Activated B cell treated with CpG ODN at 0.5 μM for 24 hours (primary cell): ENCODE results near the gene PHYH. TPM values are rescaled to one million over a fixed set of nuclear protein-coding genes. Genes with fewer than 3 reads are reported as not detected.

ENCODE experiments used
- ATAC-seq: fragments of 200-7000 bp; cut with Tn5 transposase; one replicate; pipeline ENCODE4 v1.10.0; 2021; ENCODE audit warnings: low read depth, mild to moderate bottlenecking, moderate library complexity
- CTCF ChIA-PET: fragments of 350-600 bp; sonication (Branson Sonifier 250); formaldehyde crosslinking; loops from one replicate; lab custom pipeline; 2021; ENCODE audit warnings: antibody characterized with exemption; lab: Charles Lee
- POLR2A ChIA-PET: fragments of 350-600 bp; sonication (Branson Sonifier 250); formaldehyde crosslinking; loops from one replicate; lab custom pipeline; 2021; ENCODE audit warnings: antibody characterized with exemption; lab: Charles Lee
- DNase-seq: peaks from one replicate; pipeline ENCODE4 v3.0.0; 2022
- H3K27ac Mint-ChIP-seq: one replicate; pipeline ENCODE4 v1.8.0; 2020; ENCODE audit warnings: mixed read lengths
- H3K27me3 Mint-ChIP-seq: one replicate; pipeline ENCODE4 v1.8.0; 2021; ENCODE audit warnings: mixed read lengths
- H3K36me3 Mint-ChIP-seq: one replicate; pipeline ENCODE4 v1.8.0; 2021; ENCODE audit warnings: low read depth, mixed read lengths
- H3K4me1 Mint-ChIP-seq: one replicate; pipeline ENCODE4 v1.8.0; 2021; ENCODE audit warnings: mixed read lengths
- H3K4me3 Mint-ChIP-seq: one replicate; pipeline ENCODE4 v1.8.0; 2020; ENCODE audit warnings: mild to moderate bottlenecking, mixed read lengths
- H3K9me3 Mint-ChIP-seq: one replicate; pipeline ENCODE4 v1.8.0; 2020; ENCODE audit warnings: mixed read lengths
- intact Hi-C: fragments of 100-400 bp; cut with micrococcal nuclease; formaldehyde crosslinking; loops from one replicate; pipeline ENCODE4 v1.15.1; 2024
- total RNA-seq: library from RNA; stranded (reverse); gene quantifications from 2 replicates; pipeline ENCODE4 v1.2.3, GENCODE V29; 2022
- TF ChIP-seq, protein P1 (sequence below): fragments of 200-600 bp; IDR thresholded peaks from one replicate; pipeline ENCODE4 v1.8.0; 2022; ENCODE audit warnings: antibody characterized with exemption, mild to moderate bottlenecking

Gene PHYH
- total RNA-seq, 1 donor from 2014 or later: 10.4 TPM

DNA sequence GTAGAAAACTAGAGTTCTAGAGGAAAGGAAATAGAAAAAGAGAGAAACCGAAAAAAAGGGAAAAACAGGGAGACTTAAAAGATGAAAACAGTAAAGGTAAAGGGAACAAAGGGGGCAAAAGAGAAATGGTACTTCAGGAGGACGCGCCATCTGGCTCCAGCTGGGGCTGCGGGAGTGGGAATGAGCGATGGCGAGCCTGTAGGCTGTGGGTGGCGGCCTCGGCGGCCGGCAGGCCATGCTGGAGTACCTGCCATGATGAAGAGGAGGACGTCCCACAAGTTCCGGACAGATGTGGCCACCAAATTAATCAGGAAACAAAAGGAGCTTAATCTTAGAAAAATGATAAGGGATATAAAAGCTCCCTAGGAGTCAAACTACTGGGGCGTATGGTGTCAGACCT, 21.7 kb upstream of the PHYH start:
- TF ChIP-seq, protein P1, sequence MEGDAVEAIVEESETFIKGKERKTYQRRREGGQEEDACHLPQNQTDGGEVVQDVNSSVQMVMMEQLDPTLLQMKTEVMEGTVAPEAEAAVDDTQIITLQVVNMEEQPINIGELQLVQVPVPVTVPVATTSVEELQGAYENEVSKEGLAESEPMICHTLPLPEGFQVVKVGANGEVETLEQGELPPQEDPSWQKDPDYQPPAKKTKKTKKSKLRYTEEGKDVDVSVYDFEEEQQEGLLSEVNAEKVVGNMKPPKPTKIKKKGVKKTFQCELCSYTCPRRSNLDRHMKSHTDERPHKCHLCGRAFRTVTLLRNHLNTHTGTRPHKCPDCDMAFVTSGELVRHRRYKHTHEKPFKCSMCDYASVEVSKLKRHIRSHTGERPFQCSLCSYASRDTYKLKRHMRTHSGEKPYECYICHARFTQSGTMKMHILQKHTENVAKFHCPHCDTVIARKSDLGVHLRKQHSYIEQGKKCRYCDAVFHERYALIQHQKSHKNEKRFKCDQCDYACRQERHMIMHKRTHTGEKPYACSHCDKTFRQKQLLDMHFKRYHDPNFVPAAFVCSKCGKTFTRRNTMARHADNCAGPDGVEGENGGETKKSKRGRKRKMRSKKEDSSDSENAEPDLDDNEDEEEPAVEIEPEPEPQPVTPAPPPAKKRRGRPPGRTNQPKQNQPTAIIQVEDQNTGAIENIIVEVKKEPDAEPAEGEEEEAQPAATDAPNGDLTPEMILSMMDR: no peak
- no peak overlapping the region for H3K27ac Mint-ChIP-seq
- H3K4me1 Mint-ChIP-seq: no peaks in the 10 kb centered on the region
- ATAC-seq: no peak
- intact Hi-C loops: no loop called here
- no peak for DNase-seq
- CTCF ChIA-PET: no interaction called here
- no peak overlapping the region for H3K4me3 Mint-ChIP-seq
- H3K9me3 Mint-ChIP-seq: no peaks in the 10 kb centered on the region
- peaks cover 63% of the 10 kb centered on the region for H3K36me3 Mint-ChIP-seq
- no peaks in the 10 kb centered on the region for H3K27me3 Mint-ChIP-seq
- POLR2A ChIA-PET: no interaction called here

DNA sequence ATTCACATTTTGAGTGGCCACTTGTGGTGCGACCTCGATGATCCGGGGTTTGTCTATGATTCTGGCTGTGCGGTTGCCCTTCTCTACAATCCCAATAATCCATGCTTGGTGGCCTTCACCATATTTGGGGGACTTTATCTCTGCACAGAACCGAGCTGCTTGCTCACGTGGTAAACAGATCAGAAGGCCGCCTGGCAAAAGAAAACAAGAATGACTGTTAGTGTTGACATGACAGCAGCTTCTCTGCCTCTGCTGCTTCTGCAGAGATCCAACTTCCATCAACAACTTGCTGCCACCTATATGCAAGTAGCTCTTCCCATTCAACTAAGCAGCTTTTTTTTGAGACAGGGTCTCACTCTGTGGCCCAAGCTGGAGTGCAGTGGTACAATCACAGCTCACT, 19.3 kb upstream of the PHYH start:
- Mint-ChIP-seq H3K9me3 (no peaks in the 10 kb centered on the region), H3K27ac (no peak overlapping the region), H3K27me3 (no peaks in the 10 kb centered on the region), H3K36me3 (peaks cover 43% of the 10 kb centered on the region), H3K4me3 (no peak overlapping the region), H3K4me1 (no peaks in the 10 kb centered on the region)
- DNase-seq (no peak), ATAC-seq (no peak)
- intact Hi-C loops: no loop called here
- CTCF ChIA-PET: no interaction called here
- TF ChIP-seq, protein P1: no peak
- POLR2A ChIA-PET: no interaction called here

DNA sequence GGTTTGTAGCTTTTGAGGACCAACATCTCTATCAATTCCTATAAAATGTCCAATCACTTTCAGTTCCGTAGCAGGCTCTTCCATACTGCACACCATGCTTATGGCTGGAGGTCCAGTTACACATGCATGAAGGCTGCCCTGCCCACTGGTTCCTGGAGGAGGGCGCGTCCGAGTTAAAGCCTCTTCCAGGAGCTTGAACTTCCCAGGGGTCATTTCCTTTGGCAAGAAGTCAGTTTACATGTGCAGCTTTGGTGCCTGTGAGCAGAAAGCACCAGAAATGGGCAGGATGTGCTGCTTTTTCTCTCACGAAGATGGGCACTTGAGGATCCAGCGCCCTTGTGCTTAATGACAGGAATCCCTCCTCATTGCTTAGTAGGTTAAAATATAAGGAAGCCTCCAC, 17.6 kb upstream of the PHYH start:
- intact Hi-C loops: no loop called here
- Mint-ChIP-seq H3K27ac (no peak overlapping the region), H3K4me3 (no peak overlapping the region), H3K9me3 (no peaks in the 10 kb centered on the region), H3K27me3 (no peaks in the 10 kb centered on the region), H3K36me3 (peaks cover 29% of the 10 kb centered on the region), H3K4me1 (no peaks in the 10 kb centered on the region)
- TF ChIP-seq, protein P1: no peak
- ATAC-seq (no peak), DNase-seq (no peak)
- POLR2A ChIA-PET: interaction anchor here (0.7 kb wide), 2 partner anchors 14 to 45 kb away, joined by 5 to 10 read pairs; no protein-coding TSS in a partner anchor
- CTCF ChIA-PET: no interaction called here

DNA sequence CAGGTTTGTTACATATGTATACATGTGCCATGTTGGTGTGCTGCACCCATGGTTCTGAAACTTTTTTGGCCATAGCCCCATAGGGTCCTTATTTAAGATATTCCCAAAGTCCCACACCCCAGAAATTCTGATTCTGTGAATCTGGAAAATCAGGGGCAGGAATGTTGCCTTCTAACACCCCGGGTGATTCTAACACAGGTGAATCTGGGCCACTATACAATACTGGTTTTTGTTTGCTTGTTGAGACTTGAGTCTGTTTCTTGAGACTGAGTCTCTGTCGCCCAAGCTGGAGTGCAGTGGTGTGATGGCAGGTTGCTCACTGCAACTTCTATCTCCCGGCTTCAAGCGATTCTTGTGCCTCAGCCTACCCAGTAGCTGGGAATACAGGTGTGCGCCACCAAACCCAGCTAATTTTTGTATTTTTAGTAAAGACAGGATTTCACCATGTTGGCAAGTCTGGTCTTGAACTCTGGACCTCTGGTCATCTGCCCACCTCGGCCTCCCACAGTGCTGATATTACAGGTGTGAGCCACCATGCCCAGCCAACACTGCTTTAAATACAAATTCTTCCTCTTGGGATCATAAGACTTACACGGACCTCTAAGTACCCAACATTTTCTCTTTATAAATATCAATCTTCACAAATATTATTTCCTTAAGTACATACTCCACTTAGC, 16.9 kb upstream of the PHYH start:
- CTCF ChIA-PET: no interaction called here
- H3K27me3 Mint-ChIP-seq: no peaks in the 10 kb centered on the region

DNA sequence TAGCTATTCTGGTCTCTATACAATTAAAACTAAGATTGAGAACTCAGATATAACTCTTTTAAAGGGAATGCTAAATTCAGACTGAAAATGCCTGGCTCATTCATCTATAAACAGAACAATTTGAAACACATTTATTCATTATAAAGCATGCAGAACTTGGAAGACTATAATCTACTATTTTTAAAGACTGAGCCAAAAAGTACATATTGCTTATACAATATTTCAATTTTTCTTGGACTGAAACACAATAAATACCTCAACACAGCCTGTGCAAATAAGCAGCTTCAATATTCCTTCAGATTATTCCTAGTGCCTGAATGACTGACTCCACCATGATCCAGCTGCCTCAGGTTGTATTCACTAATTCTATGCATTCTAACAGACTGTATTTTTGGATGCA, 15.5 kb upstream of the PHYH start:
- ATAC-seq (no peak), DNase-seq (no peak)
- TF ChIP-seq, protein P1: no peak
- no peaks in the 10 kb centered on the region for H3K4me1 Mint-ChIP-seq
- peaks cover 16% of the 10 kb centered on the region for H3K36me3 Mint-ChIP-seq
- intact Hi-C loops: no loop called here
- no peaks in the 10 kb centered on the region for H3K9me3 Mint-ChIP-seq
- no peaks in the 10 kb centered on the region for H3K27me3 Mint-ChIP-seq
- ChIA-PET CTCF (no interaction called here), POLR2A (interaction anchor here (1.1 to 1.3 kb wide), 2 partner anchors 13 to 16 kb away, joined by 3 to 4 read pairs; partner anchors contain the start of gene PHYH)
- no peak overlapping the region for H3K27ac Mint-ChIP-seq
- no peak overlapping the region for H3K4me3 Mint-ChIP-seq

More for the DNA sequence above, 16.9 kb upstream of the PHYH start:
- peaks cover 22% of the 10 kb centered on the region for H3K36me3 Mint-ChIP-seq
- H3K27ac Mint-ChIP-seq: no peak overlapping the region
- no peak for ATAC-seq
- intact Hi-C loops: no loop called here
- no peaks in the 10 kb centered on the region for H3K4me1 Mint-ChIP-seq
- TF ChIP-seq, protein P1: no peak
- DNase-seq: no peak
- POLR2A ChIA-PET: interaction anchor here (0.7 kb wide), 2 partner anchors 13 to 45 kb away, joined by 5 to 10 read pairs; no protein-coding TSS in a partner anchor
- H3K9me3 Mint-ChIP-seq: no peaks in the 10 kb centered on the region
- H3K4me3 Mint-ChIP-seq: no peak overlapping the region
